GM18520 (cell line): ENCODE results near the gene BCAT1.
"Not testable (repeated sequence)": the region's sequence is repeated elsewhere in the genome, so short reads cannot be mapped to it uniquely, and the experiment has no call there.

Source experiments
- ATAC-seq: cut with Tn5 transposase; IDR thresholded peaks from one replicate; pipeline ENCODE4 v1.9.1; 2021; ENCODE audit not compliant: unreplicated experiment

BCAT1 gene

GRCh38 chr12:24901576-24902461 is 47.1 kb downstream of the BCAT1 start:
- ATAC-seq: no peak

DNA sequence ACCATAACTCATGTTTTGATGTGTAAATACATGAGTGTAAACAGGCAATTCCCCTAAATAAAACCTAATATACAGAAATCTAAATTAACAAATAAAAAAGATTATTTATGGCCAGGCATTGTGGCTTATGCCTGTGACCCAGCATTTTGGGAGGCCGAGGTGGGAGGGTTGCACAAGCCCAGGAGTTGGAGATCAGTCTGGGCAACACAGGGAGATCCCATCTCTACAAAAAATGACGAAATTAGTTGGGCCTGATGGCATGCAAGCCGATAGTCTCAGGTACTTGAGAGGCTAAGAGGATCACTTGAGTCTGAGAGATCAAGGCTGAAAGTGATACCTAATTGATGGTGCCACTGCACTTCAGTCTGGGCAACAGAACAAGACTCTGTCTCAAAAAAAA is 48.7 kb downstream of the BCAT1 start:
- no peak for ATAC-seq

DNA sequence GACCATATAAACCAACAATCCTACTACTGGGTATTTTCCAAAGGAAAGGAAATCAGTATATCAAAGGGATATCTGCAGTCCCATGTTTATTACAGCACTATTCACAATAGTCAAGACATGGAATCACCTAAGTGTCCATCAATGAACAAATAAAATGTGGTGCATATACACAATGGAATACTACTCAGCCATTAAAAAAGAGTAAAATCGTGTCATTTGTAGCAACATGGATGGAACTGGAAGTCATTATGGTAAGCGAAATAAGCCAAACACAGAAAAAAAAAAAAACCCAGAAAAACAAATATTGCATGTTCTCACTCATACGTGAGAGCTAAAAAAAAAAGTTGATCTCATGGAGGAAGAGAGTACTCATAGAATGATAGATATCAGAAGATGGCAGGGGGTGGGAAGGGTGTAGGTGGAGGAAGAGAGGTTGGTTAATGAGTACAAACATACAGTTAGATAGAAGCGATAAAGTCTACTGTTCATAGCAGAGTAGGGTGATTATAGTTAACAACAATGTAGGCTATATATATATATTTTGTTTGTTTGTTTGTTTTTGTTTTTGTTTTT is 49.3 kb downstream of the BCAT1 start:
- ATAC-seq: no peak

- no peak for ATAC-seq
These were observed 50.3 kb downstream of the BCAT1 start for GRCh38 chr12:24898606-24899005.

DNA sequence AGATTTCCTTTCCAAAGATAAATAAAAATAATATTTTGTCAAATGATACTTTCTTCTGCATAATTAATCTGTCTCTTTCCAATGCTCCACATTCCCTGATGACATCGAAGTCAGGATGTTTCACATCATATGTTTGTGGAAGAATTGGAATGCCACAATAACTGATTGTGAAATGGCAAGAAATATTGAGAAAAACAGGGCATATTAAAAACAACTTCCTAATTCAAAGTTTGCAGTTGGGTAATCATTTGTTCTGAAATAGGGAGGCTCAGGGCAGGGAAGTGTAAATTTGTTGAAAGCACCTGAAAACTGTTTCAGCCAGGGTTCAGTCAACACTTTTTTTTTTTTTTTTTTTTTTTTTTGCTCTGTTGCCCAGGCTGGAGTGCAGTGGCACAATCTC is 50.7 kb downstream of the BCAT1 start:
- ATAC-seq: no peak

- ATAC-seq: no peak
These were observed 52.7 kb downstream of the BCAT1 start for GRCh38 chr12:24896171-24896570.

DNA sequence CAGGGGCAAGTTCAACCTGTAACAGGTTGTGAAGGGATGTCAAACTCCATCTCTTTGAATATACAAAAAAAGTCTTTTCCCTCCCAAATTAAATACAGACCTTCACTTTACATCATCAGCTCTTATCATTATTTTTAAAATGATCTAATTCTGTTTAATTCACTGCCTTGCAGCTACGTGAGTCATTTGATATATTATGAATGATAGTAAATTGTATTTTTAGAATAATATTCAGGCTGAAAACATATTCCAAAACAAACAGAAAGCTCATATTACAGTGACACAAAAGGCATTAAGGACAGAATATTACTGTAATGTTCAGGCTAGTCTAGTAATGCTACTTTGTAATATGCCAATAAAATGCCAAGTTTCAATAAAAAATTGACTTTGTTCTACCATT is 53.3 kb downstream of the BCAT1 start:
- ATAC-seq: no peak

DNA sequence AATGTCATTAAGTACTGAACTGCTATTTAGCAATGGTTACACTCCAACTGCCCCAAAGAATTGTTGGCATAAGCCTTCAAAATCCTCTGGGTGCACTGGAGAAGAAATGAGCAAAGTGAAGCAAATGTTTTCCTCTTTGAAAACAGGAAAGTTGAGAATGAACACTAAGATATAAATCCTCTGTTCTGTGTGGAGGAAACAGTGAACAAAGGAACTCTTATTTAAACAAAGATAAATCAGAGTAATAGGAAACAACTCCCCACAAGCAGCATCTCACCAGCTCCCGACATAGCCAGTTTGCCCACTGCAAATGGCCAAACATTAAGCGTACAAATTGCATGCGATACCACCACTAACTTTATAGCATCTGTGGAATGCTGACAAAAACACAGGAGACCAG is 54.0 kb downstream of the BCAT1 start:
- ATAC-seq: no peak

DNA sequence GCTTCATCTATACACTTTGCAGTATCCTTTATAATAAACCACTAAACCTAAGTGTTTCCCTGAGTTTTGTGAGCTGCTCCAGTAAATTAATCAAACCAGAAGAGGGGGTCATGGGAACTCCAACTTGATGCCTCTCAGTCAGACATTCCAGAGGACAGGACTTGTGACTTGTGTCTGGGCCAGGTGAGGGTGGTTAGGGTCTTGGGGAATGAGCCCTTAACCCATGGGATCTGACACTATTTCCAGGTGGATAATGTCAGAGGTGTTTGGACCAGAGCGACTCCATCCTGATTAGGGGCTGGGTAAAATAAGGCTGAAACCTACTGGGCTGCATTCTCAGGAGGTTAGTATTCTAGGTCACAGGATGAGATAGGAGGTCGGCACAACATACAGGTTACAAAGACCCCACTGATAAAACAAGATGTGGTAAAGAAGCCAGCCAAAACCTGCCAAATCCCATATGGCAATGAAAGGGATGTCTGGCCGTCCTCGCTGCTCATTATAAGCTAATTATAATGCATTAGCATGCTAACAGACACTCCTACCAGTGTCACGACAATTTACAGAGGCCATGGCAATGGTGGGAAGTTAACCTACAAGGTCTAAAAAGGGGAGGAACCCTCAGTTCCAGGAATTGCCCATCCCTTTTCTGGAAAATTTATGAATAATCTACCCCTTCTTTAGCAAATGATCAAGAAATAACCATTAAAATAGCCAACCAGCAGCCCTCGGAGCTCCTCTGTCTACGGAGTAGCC is 58.7 kb downstream of the BCAT1 start:
- no peak for ATAC-seq

GRCh38 chr12:24889411-24889810 is 59.5 kb downstream of the BCAT1 start:
- no peak for ATAC-seq

- no peak for ATAC-seq
These were observed 60.1 kb downstream of the BCAT1 start for GRCh38 chr12:24888813-24889212.

- no peak for ATAC-seq
These were observed 64.0 kb downstream of the BCAT1 start for GRCh38 chr12:24884911-24885310.

- no peak for ATAC-seq
These were observed 67.1 kb downstream of the BCAT1 start for GRCh38 chr12:24881724-24882371.

- no peak for ATAC-seq
These were observed 67.7 kb downstream of the BCAT1 start for GRCh38 chr12:24881227-24881626.

DNA sequence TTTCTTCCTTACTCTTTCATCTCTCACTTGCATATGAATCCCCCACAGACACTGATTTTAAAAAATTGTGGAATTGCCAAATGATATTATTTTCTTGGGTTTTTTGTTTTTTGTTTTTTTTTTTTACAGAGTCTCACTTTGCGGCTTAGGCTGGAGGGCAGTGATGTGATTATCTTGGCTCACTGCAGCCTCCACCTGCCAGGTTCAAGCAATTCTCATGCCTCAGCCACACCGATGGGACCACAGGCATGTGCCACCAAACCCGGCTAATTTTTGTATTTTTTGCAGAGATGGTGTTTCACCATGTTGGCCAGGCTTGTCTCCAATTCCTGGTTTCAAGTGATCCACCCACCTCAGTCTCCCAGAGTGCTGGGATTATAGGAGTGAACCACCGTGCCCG is 68.2 kb downstream of the BCAT1 start:
- ATAC-seq: no peak

DNA sequence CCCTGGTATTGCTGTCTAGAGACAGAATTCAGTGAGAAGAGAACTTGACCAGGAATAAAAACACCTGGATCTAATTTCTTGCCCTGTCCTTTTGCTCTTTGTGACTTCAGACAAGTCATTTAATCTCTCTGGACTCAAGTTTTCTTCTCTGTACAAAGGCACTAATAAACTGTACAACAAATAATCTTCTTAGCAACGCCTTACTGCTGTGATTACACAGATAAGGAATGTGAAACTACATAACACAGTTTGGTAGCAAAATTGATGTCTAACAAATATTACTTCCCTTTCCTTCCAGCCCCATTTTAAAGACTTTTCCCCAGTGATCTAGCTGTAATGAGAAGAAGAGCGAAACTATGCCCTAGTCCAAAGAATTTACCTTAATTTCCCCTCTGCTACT is 69.3 kb downstream of the BCAT1 start:
- ATAC-seq: no peak

GRCh38 chr12:24875014-24875413 is 73.9 kb downstream of the BCAT1 start:
- no peak for ATAC-seq

DNA sequence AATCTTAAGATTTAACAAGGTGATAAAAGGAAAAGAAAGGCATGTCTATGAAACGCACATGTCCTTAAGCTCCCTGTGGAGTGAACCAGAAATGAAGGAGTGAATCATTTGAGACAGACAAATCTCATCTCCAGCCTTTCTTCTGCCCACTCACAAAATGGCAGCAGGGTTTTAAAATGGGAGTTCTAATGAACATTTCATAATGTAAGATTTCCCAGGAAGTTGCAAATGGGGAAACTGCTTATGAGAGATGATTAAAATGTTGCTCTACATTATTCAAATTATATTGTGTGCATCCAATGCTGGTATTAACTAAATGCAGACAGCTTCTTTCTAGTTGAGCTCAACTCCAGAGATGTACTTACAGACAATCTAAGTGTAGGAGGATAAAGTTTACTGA is 76.7 kb downstream of the BCAT1 start:
- ATAC-seq: no peak

- not testable (repeated sequence) for ATAC-seq
These were observed 82.8 kb downstream of the BCAT1 start for GRCh38 chr12:24866139-24866538.

DNA sequence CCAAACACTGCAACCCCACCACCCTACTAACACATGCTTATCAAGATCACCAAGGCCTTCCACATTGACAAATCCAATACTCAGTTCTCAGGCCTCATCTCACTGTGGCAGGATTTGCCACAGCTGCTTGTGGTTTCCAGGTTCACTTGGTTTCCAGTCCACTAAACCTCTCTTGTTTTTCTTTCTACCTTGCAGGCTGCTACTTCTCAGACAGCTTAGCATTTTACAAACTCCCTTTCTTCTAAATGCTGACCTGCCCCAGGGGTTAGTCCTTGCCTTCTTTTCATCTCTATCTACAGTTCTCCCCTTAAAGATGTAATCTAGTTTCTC is 84.1 kb downstream of the BCAT1 start:
- ATAC-seq: no peak

GRCh38 chr12:24861766-24862540 is 86.9 kb downstream of the BCAT1 start:
- ATAC-seq: no peak
